Measurements from ENCODE around the gene C18orf32.

The C18orf32 gene

GRCh38 chr18:49431165-49431962 is 55.7 kb downstream of the C18orf32 start:
- Histone ChIP-seq H3K9me3 (ENCODE audit: control insufficient read depth, insufficient read depth, low read length) (no peaks in the 10 kb centered on the region), H3K4me1 (ENCODE audit: control insufficient read depth, low read length) (no peaks in the 10 kb centered on the region), H3K9me2 (replicated peaks; ENCODE audit: control insufficient read depth, low read length) (no peaks in the 10 kb centered on the region), H3K79me2 (ENCODE audit: control insufficient read depth, low read length) (peaks cover 41% of the 10 kb centered on the region), H4K20me1 (ENCODE audit: control insufficient read depth, insufficient read depth, low read depth, low read length) (no peaks in the 10 kb centered on the region; the same call in 1 of the 2 replicates), H3F3A (ENCODE audit: control insufficient read depth, insufficient read depth) (peaks cover 5% of the 10 kb centered on the region; the same call in 1 of the 2 replicates), H3K36me3 (ENCODE audit: control insufficient read depth, low read length) (peaks cover 32% of the 10 kb centered on the region), H3K27me3 (ENCODE audit: control insufficient read depth, low read length) (no peaks in the 10 kb centered on the region), H3K27ac (ENCODE audit: low read depth, low read length) (no peak overlapping the region), H3K4me2 (ENCODE audit: low read length) (no peak overlapping the region), H3K4me3 (ENCODE audit: low read length) (no peak overlapping the region)
- TF ChIP-seq, protein P1, sequence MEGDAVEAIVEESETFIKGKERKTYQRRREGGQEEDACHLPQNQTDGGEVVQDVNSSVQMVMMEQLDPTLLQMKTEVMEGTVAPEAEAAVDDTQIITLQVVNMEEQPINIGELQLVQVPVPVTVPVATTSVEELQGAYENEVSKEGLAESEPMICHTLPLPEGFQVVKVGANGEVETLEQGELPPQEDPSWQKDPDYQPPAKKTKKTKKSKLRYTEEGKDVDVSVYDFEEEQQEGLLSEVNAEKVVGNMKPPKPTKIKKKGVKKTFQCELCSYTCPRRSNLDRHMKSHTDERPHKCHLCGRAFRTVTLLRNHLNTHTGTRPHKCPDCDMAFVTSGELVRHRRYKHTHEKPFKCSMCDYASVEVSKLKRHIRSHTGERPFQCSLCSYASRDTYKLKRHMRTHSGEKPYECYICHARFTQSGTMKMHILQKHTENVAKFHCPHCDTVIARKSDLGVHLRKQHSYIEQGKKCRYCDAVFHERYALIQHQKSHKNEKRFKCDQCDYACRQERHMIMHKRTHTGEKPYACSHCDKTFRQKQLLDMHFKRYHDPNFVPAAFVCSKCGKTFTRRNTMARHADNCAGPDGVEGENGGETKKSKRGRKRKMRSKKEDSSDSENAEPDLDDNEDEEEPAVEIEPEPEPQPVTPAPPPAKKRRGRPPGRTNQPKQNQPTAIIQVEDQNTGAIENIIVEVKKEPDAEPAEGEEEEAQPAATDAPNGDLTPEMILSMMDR (IDR thresholded peaks at IDR 0.05; ENCODE audit: low read depth, low read length, poor library complexity, severe bottlenecking), result no peak
- no peak for TF ChIP-seq EZH2phosphoT487 (IDR thresholded peaks at IDR 0.05; ENCODE audit: borderline replicate concordance, low read length)

All from DOHH2 (cell line).